ENCODE results near the gene NT5DC1. TPM values are rescaled to one million over a fixed set of nuclear protein-coding genes. Genes with fewer than 3 reads are reported as not detected.

Gene NT5DC1
- polyA plus RNA-seq, 5 donors: 34.9 to 60.1 (median 53.5) TPM

- DNase-seq: peak in 1 of 2 donors; percentile 47
Measured at GRCh38 chr6:116190550-116190949, 89.9 kb downstream of the NT5DC1 start.

GRCh38 chr6:116191881-116192280 is 91.2 kb downstream of the NT5DC1 start:
- no peak for DNase-seq

- no peak for DNase-seq
Measured at GRCh38 chr6:116192786-116193185, 92.1 kb downstream of the NT5DC1 start.

- no peak for DNase-seq
Measured at GRCh38 chr6:116196841-116197240, 96.2 kb downstream of the NT5DC1 start.

- DNase-seq: peak in 1 of 2 donors; percentile 52
Measured at GRCh38 chr6:116200619-116201249, 100.1 kb downstream of the NT5DC1 start.

- no peak for DNase-seq
Measured at GRCh38 chr6:116201538-116201937, 100.9 kb downstream of the NT5DC1 start.

GRCh38 chr6:116205281-116205680 is 104.6 kb downstream of the NT5DC1 start:
- DNase-seq: no peak

GRCh38 chr6:116206231-116206903 is 105.7 kb downstream of the NT5DC1 start:
- DNase-seq: no peak

GRCh38 chr6:116208056-116208785 is 107.6 kb downstream of the NT5DC1 start:
- no peak for DNase-seq

- DNase-seq: no peak
Measured at GRCh38 chr6:116210316-116210715, 109.7 kb downstream of the NT5DC1 start.

GRCh38 chr6:116210750-116211425 is 110.2 kb downstream of the NT5DC1 start:
- no peak for DNase-seq

GRCh38 chr6:116214681-116215080 is 114.0 kb downstream of the NT5DC1 start:
- no peak for DNase-seq

- no peak for DNase-seq
Measured at GRCh38 chr6:116215414-116215813, 114.8 kb downstream of the NT5DC1 start.

GRCh38 chr6:116217069-116217468 is 116.4 kb downstream of the NT5DC1 start:
- DNase-seq: no peak

GRCh38 chr6:116218172-116218633 is 117.5 kb downstream of the NT5DC1 start:
- DNase-seq: no peak

GRCh38 chr6:116218866-116219265 is 118.2 kb downstream of the NT5DC1 start:
- DNase-seq: no peak

- DNase-seq: no peak
Measured at GRCh38 chr6:116221067-116221466, 120.4 kb downstream of the NT5DC1 start.

GRCh38 chr6:116221911-116222310 is 121.3 kb downstream of the NT5DC1 start:
- DNase-seq: no peak

GRCh38 chr6:116223355-116223754 is 122.7 kb downstream of the NT5DC1 start:
- no peak for DNase-seq

- no peak for DNase-seq
Measured at GRCh38 chr6:116229287-116229913, 128.7 kb downstream of the NT5DC1 start.

- no peak for DNase-seq
Measured at GRCh38 chr6:116234689-116235088, 134.0 kb downstream of the NT5DC1 start.

- no peak for DNase-seq
Measured at GRCh38 chr6:116238083-116238482, 137.4 kb downstream of the NT5DC1 start.
